GM19452 (cell line): ENCODE measurements around the gene ABI3BP.

Experiments used
- ATAC-seq: cut with Tn5 transposase; IDR thresholded peaks from one replicate; pipeline ENCODE4 v1.9.1; 2021; ENCODE audit not compliant: unreplicated experiment

Gene ABI3BP

GRCh38 chr3:100702082-100702979, 290.9 kb downstream of the ABI3BP start:
- no peak for ATAC-seq

- no peak for ATAC-seq
These were observed 292.5 kb downstream of the ABI3BP start for GRCh38 chr3:100700708-100701107.
